Trophoblast cell (in vitro differentiated cells and primary cell): Measurements from ENCODE around the gene MRPS12. TPM values are rescaled to one million over a fixed set of nuclear protein-coding genes. Genes with fewer than 3 reads are reported as not detected.
"Not testable (repeated sequence)": the region's sequence is repeated elsewhere in the genome, so short reads cannot be mapped to it uniquely, and the experiment has no call there.

ENCODE experiments used
- DNase-seq, 2 donors: peaks; one replicate each; pipeline ENCODE4 v3.0.0-alpha.2; 2016
- H2AFZ ChIP-seq: 2 replicates; pipeline ENCODE4 v1.6.1; 2013; ENCODE audit warnings: low read length, moderate library complexity, mild to moderate bottlenecking; ENCODE audit not compliant: insufficient read depth, poor library complexity
- H2AK5ac ChIP-seq: 2 replicates; pipeline ENCODE4 v1.6.1; 2013; ENCODE audit warnings: mild to moderate bottlenecking, low read length
- H2BK120ac ChIP-seq: 2 replicates; pipeline ENCODE4 v1.6.1; 2013; ENCODE audit warnings: low read length, mild to moderate bottlenecking, moderate library complexity; ENCODE audit not compliant: insufficient read depth, poor library complexity
- H2BK12ac ChIP-seq: 2 replicates; pipeline ENCODE4 v1.6.1; 2013; ENCODE audit warnings: mild to moderate bottlenecking, low read length, moderate library complexity
- H2BK5ac ChIP-seq: 2 replicates; pipeline ENCODE4 v1.6.1; 2013; ENCODE audit warnings: low read length, low read depth, moderate library complexity, mild to moderate bottlenecking; ENCODE audit not compliant: poor library complexity
- H3K14ac ChIP-seq: 2 replicates; pipeline ENCODE4 v1.6.1; 2013; ENCODE audit warnings: mild to moderate bottlenecking, low read length
- H3K18ac ChIP-seq: 2 replicates; pipeline ENCODE4 v1.6.1; 2013; ENCODE audit warnings: mild to moderate bottlenecking, low read length
- H3K23ac ChIP-seq: 2 replicates; pipeline ENCODE4 v1.6.1; 2013; ENCODE audit warnings: low read length
- H3K27ac ChIP-seq: 2 replicates; pipeline ENCODE4 v1.5.1; 2013; ENCODE audit warnings: low read depth, mild to moderate bottlenecking, inconsistent platforms, low read length, moderate library complexity
- H3K27me3 ChIP-seq: 2 replicates; pipeline ENCODE4 v1.6.1; 2013; ENCODE audit warnings: inconsistent platforms, mild to moderate bottlenecking, low read length, moderate library complexity; ENCODE audit not compliant: insufficient read depth
- H3K36me3 ChIP-seq, 2 experiments: 1 replicate in 1 of 2; 2 replicates in 1 of 2; pipeline ENCODE4 v1.6.1; 2013; ENCODE audit warnings: low read length in 2 of 2, mild to moderate bottlenecking in 2 of 2, moderate library complexity in 1 of 2; ENCODE audit not compliant: insufficient read depth in 2 of 2, control insufficient read depth in 1 of 2
- H3K4ac ChIP-seq: 2 replicates; pipeline ENCODE4 v1.6.1; 2013; ENCODE audit warnings: low read depth, mild to moderate bottlenecking, low read length, moderate library complexity
- H3K4me1 ChIP-seq, 2 experiments: 1 replicate in 1 of 2; 2 replicates in 1 of 2; pipeline ENCODE4 v1.6.1; 2013; ENCODE audit warnings: low read length in 2 of 2, mild to moderate bottlenecking in 2 of 2, moderate library complexity in 1 of 2; ENCODE audit not compliant: insufficient read depth in 2 of 2, control insufficient read depth in 1 of 2
- H3K4me2 ChIP-seq: 2 replicates; pipeline ENCODE4 v1.6.1; 2013; ENCODE audit warnings: inconsistent platforms, mild to moderate bottlenecking, low read length, moderate library complexity
- H3K4me3 ChIP-seq: 2 replicates; pipeline ENCODE4 v1.5.1; 2013; ENCODE audit warnings: mild to moderate bottlenecking, low read depth, low read length, inconsistent platforms
- H3K79me1 ChIP-seq: one replicate; pipeline ENCODE4 v1.6.1; 2013; ENCODE audit warnings: low read length
- H3K79me2 ChIP-seq: 2 replicates; pipeline ENCODE4 v1.6.1; 2013; ENCODE audit warnings: low read length, mild to moderate bottlenecking; ENCODE audit not compliant: control insufficient read depth, insufficient read depth, poor library complexity
- H3K9ac ChIP-seq: 2 replicates; pipeline ENCODE4 v1.6.1; 2013; ENCODE audit warnings: mild to moderate bottlenecking, low read length
- H3K9me3 ChIP-seq: 2 replicates; pipeline ENCODE4 v1.6.1; 2013; ENCODE audit warnings: low read depth, mild to moderate bottlenecking, control low read depth, inconsistent platforms, low read length; ENCODE audit not compliant: insufficient read depth
- H4K12ac ChIP-seq: 2 replicates; pipeline ENCODE4 v1.6.1; 2013; ENCODE audit warnings: low read depth, mild to moderate bottlenecking, low read length, moderate library complexity
- H4K8ac ChIP-seq: 2 replicates; pipeline ENCODE4 v1.6.1; 2013; ENCODE audit warnings: low read depth, mild to moderate bottlenecking, low read length, moderate library complexity
- H4K91ac ChIP-seq: one replicate; pipeline ENCODE4 v1.6.1; 2013; ENCODE audit warnings: low read depth, mild to moderate bottlenecking, low read length, moderate library complexity
- WGBS: extraction: QIAGEN DNeasy Blood & Tissue Kit; methylation state at CpG from one replicate; pipeline ENCODE4 v1.1.7; 2013; ENCODE audit warnings: missing lambda C conversion rate; ENCODE audit not compliant: insufficient read length, insufficient coverage; ENCODE audit errors: extremely low coverage; 5-methylcytosine and 5-hydroxymethylcytosine counted together
- polyA plus RNA-seq: library from polyadenylated mRNA; stranded (reverse); fragments of 200-250 nt; gene quantifications from 2 replicates; pipeline ENCODE4 v1.2.3, GENCODE V29; 2013

MRPS12 gene
- polyA plus RNA-seq, result 45.7 and 46.6 TPM in 2 replicates

DNA sequence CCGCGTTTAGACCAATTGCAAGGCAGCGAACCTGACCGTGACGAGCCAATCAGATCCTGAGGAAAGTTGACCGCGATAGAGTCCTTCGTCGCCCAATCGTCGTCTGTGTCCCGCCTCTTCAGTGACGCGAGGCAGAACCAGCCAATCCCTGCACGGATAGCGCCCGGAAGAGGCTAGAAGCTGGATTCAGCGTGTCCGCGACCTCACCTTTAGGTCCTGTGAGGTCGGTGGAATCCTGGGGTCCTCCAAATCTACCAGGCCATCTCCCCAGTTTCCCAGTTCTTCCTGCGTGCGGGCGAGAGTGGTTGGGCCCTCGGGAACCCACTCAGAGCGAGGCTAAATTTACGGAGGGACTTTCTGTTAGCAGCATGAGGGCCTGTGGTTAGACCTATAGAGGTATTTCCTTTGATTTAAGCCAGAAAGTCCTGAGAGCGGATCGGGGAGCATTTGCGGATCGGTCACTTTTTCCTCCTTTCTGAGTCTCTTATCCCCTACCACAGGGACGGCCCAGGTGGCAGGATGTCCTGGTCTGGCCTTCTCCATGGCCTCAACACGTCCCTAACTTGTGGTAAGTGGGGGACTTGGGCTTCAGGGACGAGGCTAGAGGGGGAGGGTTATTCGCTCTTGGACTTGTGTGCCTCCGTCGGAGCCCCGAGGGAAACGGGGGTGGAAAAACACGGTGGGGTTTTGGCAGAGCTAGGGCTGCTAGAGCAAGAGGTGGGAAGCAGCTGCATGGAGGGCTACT, at the start of gene MRPS12:
Gene MRPS12 (plus strand): TSS at position 169 of the 745 bp plus-strand sequence. CDS start 351 bp downstream, at position 520.
- WGBS, result no CpG with 5 or more reads among the region's 40 CpGs
- peak; percentile 100 for DNase-seq
- H3K27me3 ChIP-seq, result no peaks in the 10 kb centered on the region

DNA sequence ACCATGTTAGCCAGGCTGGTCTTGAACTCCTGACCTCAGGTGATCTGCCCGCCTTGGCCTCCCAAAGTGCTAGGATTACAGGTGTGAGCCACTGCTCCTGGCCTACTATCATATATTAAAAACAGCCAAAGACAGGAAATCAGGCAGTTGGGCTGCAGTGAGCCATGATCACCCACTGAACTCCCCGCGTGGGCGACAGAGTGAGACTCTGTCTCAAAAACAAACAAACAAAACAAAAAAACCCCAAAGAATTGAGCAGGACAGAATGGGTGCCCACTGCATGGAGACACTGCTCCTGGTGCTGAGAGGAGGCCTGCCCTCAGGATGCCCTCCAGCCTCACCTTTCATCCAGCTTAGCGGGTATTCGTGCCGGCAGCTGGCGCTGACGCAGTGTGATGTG, 47.5 kb upstream of the MRPS12 start:
- Histone ChIP-seq H3K18ac (no peak overlapping the region), H3K27me3 (no peaks in the 10 kb centered on the region), H3K9ac (no peak overlapping the region), H2AFZ (no peak overlapping the region), H3K27ac (no peak overlapping the region), H2AK5ac (no peak overlapping the region), H3K4ac (no peak overlapping the region), H4K91ac (no peak overlapping the region), H3K4me1 (no peaks in the 10 kb centered on the region), H3K23ac (no peak overlapping the region), H3K9me3 (no peaks in the 10 kb centered on the region), H4K8ac (no peak overlapping the region), H3K4me2 (no peak overlapping the region), H2BK5ac (no peak overlapping the region), H3K79me2 (no peaks in the 10 kb centered on the region), H3K14ac (no peak overlapping the region), H4K12ac (no peak overlapping the region), H2BK120ac (no peak overlapping the region), H3K79me1 (no peaks in the 10 kb centered on the region), H3K36me3 (no peaks in the 10 kb centered on the region), H3K4me3 (no peak overlapping the region), H2BK12ac (no peak overlapping the region)
- WGBS, result no CpG with 5 or more reads among the region's 9 CpGs
- no peak for DNase-seq

More for the DNA sequence above, at the start of gene MRPS12:
- H3K4me3 ChIP-seq, result peak within 1 kb of the TSS; percentile 89
- peak within 1 kb of the TSS; percentile 65 for H2AK5ac ChIP-seq
- peak within 1 kb of the TSS; percentile 86 for H3K4me2 ChIP-seq
- peaks cover 7 to 11% of the 10 kb centered on the region in 2 experiments for H3K4me1 ChIP-seq
- peaks cover 10% of the 10 kb centered on the region for H3K79me2 ChIP-seq
- H4K8ac ChIP-seq, result peak within 1 kb of the TSS; percentile 98
- peak within 1 kb of the TSS; percentile 92 for H3K9ac ChIP-seq
- peak within 1 kb of the TSS; percentile 64 for H2BK5ac ChIP-seq
- H3K4ac ChIP-seq, result peak within 1 kb of the TSS; percentile 80
- peak within 1 kb of the TSS; percentile 55 for H4K12ac ChIP-seq
- H3K9me3 ChIP-seq, result peaks cover 9% of the 10 kb centered on the region
- peak within 1 kb of the TSS; percentile 78 for H2AFZ ChIP-seq
- no peak within 1 kb of the TSS for H2BK12ac ChIP-seq
- peak within 1 kb of the TSS; percentile 68 for H3K18ac ChIP-seq
- peak within 1 kb of the TSS; percentile 82 for H3K27ac ChIP-seq
- H3K79me1 ChIP-seq, result peaks cover 8% of the 10 kb centered on the region
- peak within 1 kb of the TSS; percentile 59 for H2BK120ac ChIP-seq
- peaks cover 17 to 19% of the 10 kb centered on the region in 2 experiments for H3K36me3 ChIP-seq
- no peak within 1 kb of the TSS for H3K23ac ChIP-seq
- H3K14ac ChIP-seq, result peak within 1 kb of the TSS; percentile 10
- H4K91ac ChIP-seq, result peak within 1 kb of the TSS; percentile 80

DNA sequence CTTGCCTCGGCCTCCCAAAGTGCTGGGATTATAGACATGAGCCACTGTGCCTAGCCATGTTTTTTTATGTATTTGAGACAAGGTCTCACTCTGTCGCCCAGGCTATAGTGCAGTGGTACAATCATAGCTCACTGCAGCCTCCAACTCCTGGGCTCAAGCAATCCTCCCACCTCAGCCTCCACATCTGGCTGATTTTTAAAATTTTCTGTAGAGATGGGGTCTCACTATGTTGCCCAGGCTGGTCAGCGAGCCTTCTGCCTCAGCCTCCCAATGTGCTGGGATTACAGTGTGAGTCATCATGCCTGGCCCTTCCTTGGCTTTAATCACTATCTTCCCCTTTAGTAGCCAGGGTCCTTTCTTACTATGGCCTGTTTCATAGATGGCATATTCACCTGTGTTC, 46.1 kb upstream of the MRPS12 start:
- H3K4me2 ChIP-seq, H4K91ac ChIP-seq, H3K23ac ChIP-seq, H2BK5ac ChIP-seq, H3K14ac ChIP-seq, H3K4ac ChIP-seq, H3K4me3 ChIP-seq, H3K36me3 ChIP-seq, H3K79me2 ChIP-seq, H4K12ac ChIP-seq, H3K27ac ChIP-seq, H3K4me1 ChIP-seq, H3K27me3 ChIP-seq, H2AFZ ChIP-seq, DNase-seq, H3K18ac ChIP-seq, H4K8ac ChIP-seq, H3K9me3 ChIP-seq, H2BK12ac ChIP-seq, H2BK120ac ChIP-seq, H3K9ac ChIP-seq, H3K79me1 ChIP-seq, H2AK5ac ChIP-seq: not testable (repeated sequence)
- WGBS, result no CpG with 5 or more reads among the region's 3 CpGs

DNA sequence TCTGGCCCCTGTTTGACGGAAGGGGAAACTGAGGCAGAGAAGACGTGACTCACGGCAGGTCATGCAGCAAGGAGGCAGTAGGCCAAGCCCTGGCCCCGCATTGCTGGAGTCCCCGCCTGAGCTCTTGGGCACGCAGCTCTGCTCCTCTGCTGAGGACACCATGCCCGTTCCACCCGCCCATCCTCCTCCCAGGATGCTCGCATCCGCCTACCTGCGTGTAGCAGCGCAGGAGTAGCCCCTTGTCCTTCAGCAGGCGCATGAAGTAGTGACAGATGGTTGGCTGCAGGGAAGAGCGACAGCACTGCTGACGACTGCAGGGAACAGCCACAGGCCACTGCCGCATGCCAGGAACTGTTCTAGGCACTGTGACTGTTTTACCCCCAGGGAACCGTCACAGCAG, 41.9 kb upstream of the MRPS12 start:
- H3K14ac ChIP-seq, result no peak overlapping the region
- no peak overlapping the region for H3K9ac ChIP-seq
- WGBS, result no CpG with 5 or more reads among the region's 17 CpGs

More for the DNA sequence above, 41.9 kb upstream of the MRPS12 start:
- Histone ChIP-seq H3K4me1 (no peaks in the 10 kb centered on the region), H3K4me2 (no peak overlapping the region), H3K27ac (no peak overlapping the region), H3K4me3 (no peak overlapping the region), H3K27me3 (no peaks in the 10 kb centered on the region), H3K79me1 (no peaks in the 10 kb centered on the region), H2BK5ac (no peak overlapping the region), H4K8ac (no peak overlapping the region), H3K23ac (no peak overlapping the region), H3K79me2 (no peaks in the 10 kb centered on the region), H3K4ac (no peak overlapping the region), H4K12ac (no peak overlapping the region), H3K36me3 (peaks cover 7 to 10% of the 10 kb centered on the region in 2 experiments), H2AK5ac (no peak overlapping the region), H2BK120ac (no peak overlapping the region), H3K9me3 (no peaks in the 10 kb centered on the region), H2BK12ac (no peak overlapping the region), H3K18ac (no peak overlapping the region), H2AFZ (no peak overlapping the region), H4K91ac (no peak overlapping the region)
- no peak for DNase-seq
